Caco-2 (cell line): ENCODE results near the gene TMEM9. TPM values are rescaled to one million over a fixed set of nuclear protein-coding genes. Genes with fewer than 3 reads are reported as not detected.

ENCODE experiments used
- BruUV-seq: library from RNA; stranded (reverse); fragments of 400-500 nt; replicated peaks from 2 replicates; lab custom pipeline; 2021; lab: Mats Ljungman, UMichigan
- CTCF ChIA-PET: fragments of 300-600 bp; sonication (Branson Sonifier 250); formaldehyde crosslinking; loops from one replicate; lab custom pipeline; 2022; ENCODE audit warnings: antibody characterized with exemption; lab: Charles Lee
- POLR2A ChIA-PET: fragments of 300-600 bp; sonication (Branson Sonifier 250); formaldehyde crosslinking; loops from one replicate; lab custom pipeline; 2022; ENCODE audit warnings: antibody characterized with exemption; lab: Charles Lee
- DNase-seq, 2 experiments: peaks; one replicate each; pipeline versions ENCODE4 v3.0.0 to v3.0.0-alpha.2; 2020 to 2022
- H3K27me3 ChIP-seq: replicated peaks from 2 replicates; pipeline ENCODE4 v1.6.0; 2011; ENCODE audit warnings: low read length; ENCODE audit not compliant: control insufficient read depth, insufficient read depth
- H3K36me3 ChIP-seq: 2 replicates; pipeline ENCODE4 v1.5.1; 2011; ENCODE audit warnings: low read length; ENCODE audit not compliant: control insufficient read depth, insufficient read depth
- H3K4me1 ChIP-seq: fragments of 250-450 bp; sonication (Bioruptor Pico); 2 replicates; pipeline ENCODE4 v1.5.1; 2020; ENCODE audit warnings: mild to moderate bottlenecking
- H3K4me3 ChIP-seq: 2 replicates; pipeline ENCODE4 v1.5.1; 2011; ENCODE audit warnings: low read depth, mild to moderate bottlenecking, control low read depth, low read length
- H3K9me3 ChIP-seq: fragments of 250-450 bp; sonication (Bioruptor Pico); 2 replicates; pipeline ENCODE4 v1.5.1; 2020; ENCODE audit warnings: mild to moderate bottlenecking, moderate library complexity
- H3K27ac Mint-ChIP-seq: one replicate; pipeline ENCODE4 v1.8.0; 2022; ENCODE audit warnings: mixed read lengths; ENCODE audit not compliant: unreplicated experiment
- H3K27me3 Mint-ChIP-seq: one replicate; pipeline ENCODE4 v1.8.0; 2022; ENCODE audit warnings: mixed read lengths; ENCODE audit not compliant: insufficient read depth, unreplicated experiment
- H3K36me3 Mint-ChIP-seq: one replicate; pipeline ENCODE4 v1.8.0; 2022; ENCODE audit warnings: mild to moderate bottlenecking, mixed read lengths; ENCODE audit not compliant: insufficient read depth, unreplicated experiment
- H3K4me1 Mint-ChIP-seq: one replicate; pipeline ENCODE4 v1.8.0; 2022; ENCODE audit warnings: low read depth, mixed read lengths; ENCODE audit not compliant: unreplicated experiment
- H3K4me3 Mint-ChIP-seq: one replicate; pipeline ENCODE4 v1.8.0; 2022; ENCODE audit warnings: mild to moderate bottlenecking, moderate library complexity, mixed read lengths; ENCODE audit not compliant: unreplicated experiment
- H3K9me3 Mint-ChIP-seq: one replicate; pipeline ENCODE4 v1.8.0; 2022; ENCODE audit warnings: mixed read lengths; ENCODE audit not compliant: unreplicated experiment
- CTCF ChIP-seq, 2 experiments: fragments of 200-600 bp in 1 of 2; IDR thresholded peaks; 1 replicate in 1 of 2; 2 replicates in 1 of 2; pipeline versions ENCODE4 v1.5.1 to v1.8.0; 2011 to 2022; ENCODE audit warnings: antibody characterized with exemption in 1 of 2, control low read depth in 1 of 2, inconsistent platforms in 1 of 2, low read depth in 1 of 2, low read length in 1 of 2, mild to moderate bottlenecking in 1 of 2, moderate library complexity in 1 of 2; ENCODE audit not compliant: insufficient read depth in 1 of 2, severe bottlenecking in 1 of 2, unreplicated experiment in 1 of 2
- intact Hi-C: fragments of 100-400 bp; cut with micrococcal nuclease; formaldehyde crosslinking; loops from one replicate; pipeline ENCODE4 v1.10.0; 2022; ENCODE audit not compliant: unreplicated experiment
- total RNA-seq: library from RNA; stranded (reverse); gene quantifications from 2 replicates; pipeline ENCODE4 v1.2.3, GENCODE V29; 2022

TMEM9 gene
- total RNA-seq, 1 experiment from 2014 or later = 125 TPM

- no peaks in the 10 kb centered on the region for H3K9me3 Mint-ChIP-seq
- 0 out of 2 replicates have a peak, but pooled peaks cover 9% of the 10 kb centered on the region for H3K4me1 ChIP-seq
- no peak for DNase-seq
- ChIA-PET CTCF (no interaction called here), POLR2A (no interaction called here)
- H3K9me3 ChIP-seq = no peaks in the 10 kb centered on the region
- H3K36me3 ChIP-seq = no peaks in the 10 kb centered on the region
- H3K4me3 Mint-ChIP-seq = no peak overlapping the region
- H3K27me3 Mint-ChIP-seq = no peaks in the 10 kb centered on the region
- no peak overlapping the region for H3K4me3 ChIP-seq
- H3K36me3 Mint-ChIP-seq = no peaks in the 10 kb centered on the region
- BruUV-seq = no TSS peak
- peaks cover 20% of the 10 kb centered on the region for H3K4me1 Mint-ChIP-seq
- H3K27ac Mint-ChIP-seq = no peak overlapping the region
- intact Hi-C loops = loop anchor here (5.0 kb wide), 2 partner anchors 67 to 217 kb away; partner anchors contain the start of gene INAVA
- no peaks in the 10 kb centered on the region for H3K27me3 ChIP-seq
- no peak for TF ChIP-seq CTCF (IDR thresholded peaks at IDR 0.05; ENCODE audit: insufficient read depth in 1 of 2, low read depth in 1 of 2, low read length in 1 of 2, severe bottlenecking in 1 of 2, unreplicated experiment in 1 of 2)
These were observed 44.6 kb downstream of the TMEM9 start for GRCh38 chr1:201109651-201110050.

DNA sequence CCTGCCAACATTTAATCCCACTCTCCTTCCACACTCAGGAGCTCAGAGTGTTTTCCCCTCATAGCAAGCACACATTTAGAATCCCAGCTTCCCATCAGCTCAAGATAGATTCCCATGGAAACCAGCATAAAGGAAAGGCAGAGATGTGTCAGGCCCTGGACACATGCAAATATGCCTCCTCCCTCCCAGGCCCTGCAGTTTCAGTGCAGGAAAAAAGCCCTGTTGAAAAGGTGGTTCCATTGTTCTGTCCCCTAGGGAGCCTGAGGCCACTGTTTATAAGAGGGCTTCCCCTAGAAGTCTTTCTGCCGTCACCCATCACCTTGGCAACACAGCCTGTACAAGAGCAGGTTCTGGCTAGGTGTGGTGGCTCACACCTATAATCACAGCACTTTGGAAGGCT lies 45.7 kb downstream of the TMEM9 start:
- Mint-ChIP-seq H3K9me3 (no peaks in the 10 kb centered on the region), H3K4me3 (no peak overlapping the region), H3K4me1 (peaks cover 26% of the 10 kb centered on the region), H3K27ac (no peak overlapping the region), H3K36me3 (no peaks in the 10 kb centered on the region), H3K27me3 (no peaks in the 10 kb centered on the region)
- Histone ChIP-seq H3K27me3 (no peaks in the 10 kb centered on the region), H3K9me3 (no peaks in the 10 kb centered on the region), H3K4me3 (no peak overlapping the region), H3K36me3 (no peaks in the 10 kb centered on the region), H3K4me1 (0 out of 2 replicates have a peak, but pooled peaks cover 5% of the 10 kb centered on the region)
- no peak for DNase-seq
- POLR2A ChIA-PET = no interaction called here
- intact Hi-C loops = no loop called here
- CTCF ChIA-PET = no interaction called here
- BruUV-seq = no TSS peak
- no peak for TF ChIP-seq CTCF (IDR thresholded peaks at IDR 0.05; ENCODE audit: insufficient read depth in 1 of 2, low read depth in 1 of 2, low read length in 1 of 2, severe bottlenecking in 1 of 2, unreplicated experiment in 1 of 2)

DNA sequence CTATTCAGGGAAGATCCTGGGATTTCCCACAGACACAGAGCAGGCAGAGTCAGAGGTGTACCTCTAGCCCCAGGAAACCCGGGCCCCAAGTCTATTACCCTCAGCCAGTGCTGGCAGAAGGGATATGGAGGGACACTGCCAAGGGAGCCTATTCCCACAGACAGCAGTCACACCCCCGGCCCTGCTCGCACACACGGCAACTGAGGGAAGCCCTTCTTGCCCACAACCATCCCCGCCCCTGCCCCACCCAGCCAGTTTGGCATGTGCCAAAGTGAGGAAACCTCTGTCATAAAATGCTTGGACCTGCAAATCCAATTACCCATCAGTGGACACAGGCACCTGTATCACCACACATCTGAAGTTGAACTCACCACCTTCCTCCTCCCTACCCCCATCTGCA lies 48.6 kb downstream of the TMEM9 start:
- Histone ChIP-seq H3K27me3 (no peaks in the 10 kb centered on the region), H3K9me3 (no peaks in the 10 kb centered on the region), H3K4me3 (no peak overlapping the region), H3K36me3 (no peaks in the 10 kb centered on the region), H3K4me1 (0 out of 2 replicates have a peak, but pooled peaks cover 4% of the 10 kb centered on the region)
- POLR2A ChIA-PET = no interaction called here
- Mint-ChIP-seq H3K27ac (no peak overlapping the region), H3K27me3 (no peaks in the 10 kb centered on the region), H3K4me1 (peaks cover 14% of the 10 kb centered on the region), H3K36me3 (no peaks in the 10 kb centered on the region), H3K4me3 (no peak overlapping the region), H3K9me3 (no peaks in the 10 kb centered on the region)
- BruUV-seq = no TSS peak
- CTCF ChIA-PET = no interaction called here
- TF ChIP-seq CTCF (IDR thresholded peaks at IDR 0.05; ENCODE audit: insufficient read depth in 1 of 2, low read depth in 1 of 2, low read length in 1 of 2, severe bottlenecking in 1 of 2, unreplicated experiment in 1 of 2) = no peak
- intact Hi-C loops = no loop called here
- DNase-seq = no peak
